NCI-H82 treated with DMSO at 0.1 percent for 48 hours (cell line): Measurements from ENCODE around the gene PNMA8C.
"Not testable (repeated sequence)": the region's sequence is repeated elsewhere in the genome, so short reads cannot be mapped to it uniquely, and the experiment has no call there.

Experiments used
- DNase-seq: peaks from one replicate; lab custom pipeline; 2025; ENCODE audit not compliant: unreplicated experiment; lab: John Stamatoyannopoulos, UW

The PNMA8C gene

DNA sequence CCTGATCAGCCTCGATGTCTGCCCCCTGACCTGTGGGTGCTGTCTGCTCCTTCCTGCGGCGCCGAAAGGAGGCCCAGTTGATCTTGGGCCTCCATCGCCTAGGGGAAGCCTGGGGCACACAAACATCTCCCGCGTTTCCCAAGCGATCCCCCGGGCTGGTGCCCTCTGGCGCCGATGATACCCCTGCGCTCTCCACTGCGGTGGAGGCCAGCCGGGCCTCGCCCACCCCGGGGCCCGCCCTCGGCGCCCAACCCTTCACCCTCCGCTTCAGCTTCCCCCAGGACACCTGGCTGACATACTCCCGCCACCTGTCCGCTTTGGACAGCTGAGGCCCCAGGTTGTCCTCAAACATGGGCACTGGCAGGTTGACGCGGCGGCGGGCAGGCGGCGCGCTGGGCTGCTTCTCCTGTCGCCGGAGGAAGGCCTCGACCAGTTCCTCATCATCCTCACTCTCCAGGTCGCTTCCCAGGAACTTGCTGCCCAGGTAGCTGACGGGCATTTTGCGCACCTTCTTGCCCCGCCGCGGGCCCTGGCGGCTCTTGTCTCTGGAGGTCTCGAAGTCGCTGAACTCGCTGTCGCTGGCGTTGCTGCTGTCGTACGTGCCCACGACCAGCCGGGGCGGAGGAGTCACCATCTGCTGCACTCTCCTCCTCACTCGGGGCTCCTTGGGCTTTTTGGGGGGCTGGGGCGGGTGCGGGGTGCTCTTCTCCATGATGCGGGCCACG lies 16.6 kb downstream of the PNMA8C start:
- DNase-seq = no peak

DNA sequence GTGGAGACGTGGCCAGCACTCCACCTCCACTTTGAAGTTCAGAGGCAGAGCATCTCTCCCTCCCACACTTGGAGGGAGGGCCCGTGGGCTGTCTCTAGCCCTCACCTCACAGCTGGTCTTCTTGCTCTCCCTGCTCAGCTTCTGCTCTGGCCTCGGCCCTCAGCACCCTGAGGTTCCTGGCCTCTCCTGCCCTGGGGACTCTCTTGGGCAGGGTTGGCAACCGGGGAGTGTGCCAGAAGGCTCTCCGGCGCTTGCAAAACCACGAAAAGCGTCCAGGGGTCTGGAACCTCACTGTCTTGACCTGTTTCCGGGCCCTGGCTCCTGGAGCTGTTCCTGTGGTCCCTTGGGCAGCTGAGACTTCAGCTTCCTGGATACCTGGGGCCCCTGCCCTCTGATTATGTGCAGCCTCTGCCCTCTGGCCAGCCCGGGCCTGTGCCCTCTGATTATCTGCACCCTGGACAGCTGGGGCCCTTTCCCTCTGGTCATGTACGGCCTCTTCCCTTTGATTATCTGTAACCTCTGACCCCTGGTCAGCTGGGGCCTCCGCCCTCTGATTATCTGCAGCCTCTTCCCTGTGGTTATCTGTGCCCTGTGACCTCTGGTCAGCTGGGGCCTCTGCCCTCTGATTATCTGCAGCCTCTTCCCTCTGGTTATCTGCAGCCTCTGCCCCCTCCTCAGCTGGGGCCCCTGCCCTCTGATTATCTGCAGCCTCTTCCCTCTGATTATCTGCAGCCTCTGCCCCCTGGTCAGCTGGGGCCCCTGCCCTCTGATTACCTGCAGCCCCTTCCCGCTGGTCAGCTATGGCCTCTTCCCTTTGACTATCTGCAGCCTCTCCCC lies 17.4 kb downstream of the PNMA8C start:
- DNase-seq = no peak

DNA sequence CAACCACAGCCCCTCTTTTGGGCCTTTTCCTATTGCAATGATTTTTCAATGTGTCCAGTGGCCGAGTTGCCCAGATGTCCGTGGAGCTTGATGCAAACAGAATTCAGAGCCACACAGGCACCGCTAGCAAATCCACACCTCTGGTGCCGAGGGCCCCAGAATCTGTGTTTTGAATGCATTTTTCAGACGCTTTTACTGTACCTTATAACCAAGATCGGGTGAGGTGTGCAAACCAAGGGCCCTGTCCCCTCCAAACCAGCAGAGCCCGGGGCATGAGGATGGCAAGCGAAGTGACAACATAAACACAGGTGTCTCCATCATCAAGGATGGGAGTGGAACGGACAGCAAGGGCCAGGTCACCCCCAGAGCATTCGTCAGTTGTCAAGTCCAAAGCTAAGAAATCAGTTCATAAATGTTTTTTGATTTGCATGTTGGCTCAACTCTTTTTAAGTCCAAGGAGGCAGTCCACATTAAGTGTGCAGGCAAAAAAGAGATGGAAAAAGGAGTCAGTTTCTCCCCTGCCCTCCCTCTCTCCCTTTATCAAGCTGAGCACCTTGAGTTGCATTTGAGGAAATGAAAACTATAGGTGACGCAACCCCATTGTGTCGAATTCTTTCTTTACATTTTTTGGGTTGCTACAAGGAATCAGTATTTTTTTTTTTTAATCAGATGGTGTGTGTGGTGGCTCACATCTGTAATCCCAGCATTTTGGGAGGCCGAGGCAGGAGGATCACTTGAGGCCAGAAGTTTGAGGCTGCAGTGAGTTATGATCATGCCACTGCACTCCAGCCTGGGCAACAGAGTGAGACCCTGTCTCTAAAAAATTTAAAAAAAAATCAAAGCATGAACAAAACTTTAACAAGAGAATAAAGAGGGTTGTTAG lies 18.3 kb downstream of the PNMA8C start:
- no peak for DNase-seq

DNA sequence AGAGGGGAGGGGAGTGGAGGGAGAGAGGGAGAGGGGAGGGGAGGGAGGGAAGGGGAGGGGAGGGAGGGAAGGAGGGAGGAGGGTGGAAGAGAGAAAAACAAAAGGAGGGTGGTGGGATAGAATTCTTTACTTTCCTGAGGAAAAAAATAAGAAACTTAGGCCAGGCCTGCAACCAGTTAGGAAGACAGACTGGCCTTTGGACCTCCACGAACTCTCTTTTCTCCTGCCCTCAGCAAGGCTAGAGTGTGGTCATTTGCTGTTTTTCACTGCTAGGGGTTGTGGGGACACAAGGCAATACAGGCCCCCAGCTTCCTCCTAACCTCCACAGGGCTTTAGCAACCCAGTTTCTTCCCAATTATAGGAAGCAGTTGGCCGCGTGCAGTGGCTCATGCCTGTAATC lies 19.5 kb downstream of the PNMA8C start:
- DNase-seq = no peak

DNA sequence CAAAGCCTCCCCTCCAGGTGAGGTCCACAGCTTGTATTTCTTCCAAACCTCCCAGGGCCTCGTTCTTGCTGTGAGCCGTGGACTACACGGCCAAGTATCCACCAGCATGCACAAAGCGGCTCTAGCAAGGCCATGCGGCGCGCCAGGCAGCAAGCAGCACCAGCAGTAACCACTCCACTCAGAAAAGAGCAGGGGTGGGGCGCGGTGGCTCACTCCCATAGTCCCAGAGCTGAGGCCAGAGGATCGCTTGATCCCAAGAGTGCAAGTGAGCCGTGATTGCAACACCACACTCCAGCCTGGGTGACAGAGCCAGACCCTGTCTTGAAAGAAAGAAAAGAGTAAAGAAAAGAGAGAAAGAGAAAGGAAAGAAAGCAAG lies 20.1 kb downstream of the PNMA8C start:
- DNase-seq = no peak

DNA sequence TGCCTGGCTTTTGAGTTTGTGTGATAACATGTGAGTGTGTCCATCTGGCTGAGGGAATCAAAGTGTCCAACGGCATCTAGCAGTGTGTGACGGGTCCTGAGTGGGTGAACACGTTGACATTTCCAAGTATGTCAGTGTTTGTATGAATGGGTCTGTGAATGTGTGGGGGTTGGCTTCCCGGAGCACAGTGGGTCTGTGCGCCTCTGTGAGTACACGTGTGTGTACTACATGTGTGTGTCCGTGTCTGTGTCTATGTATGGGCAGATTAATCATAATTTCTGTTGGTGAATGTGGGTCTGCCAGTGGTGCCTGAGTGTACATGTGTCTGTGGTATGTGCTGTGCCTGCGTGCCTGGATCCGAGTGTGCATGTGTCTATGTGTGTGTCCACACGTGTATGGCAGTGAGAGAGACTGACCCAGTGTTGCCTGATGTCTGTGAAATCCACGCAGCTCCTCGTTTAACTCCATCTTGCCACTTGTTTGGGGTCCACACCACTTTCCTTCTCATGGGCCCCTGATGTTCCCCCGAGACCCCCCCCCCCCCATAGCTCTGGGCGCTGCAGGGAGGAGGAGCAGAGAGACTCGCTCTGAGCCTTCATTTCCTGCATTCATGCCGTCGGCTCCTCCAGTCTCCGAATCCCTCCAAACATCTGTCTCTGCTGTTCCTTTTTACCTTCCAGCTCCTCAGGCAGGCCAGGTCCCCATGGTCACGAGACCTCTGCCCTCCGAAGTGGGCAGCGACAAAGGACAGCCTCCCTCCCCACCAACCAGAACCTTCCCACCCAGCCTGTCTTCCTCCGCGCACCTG lies 20.7 kb downstream of the PNMA8C start:
- no peak for DNase-seq

DNA sequence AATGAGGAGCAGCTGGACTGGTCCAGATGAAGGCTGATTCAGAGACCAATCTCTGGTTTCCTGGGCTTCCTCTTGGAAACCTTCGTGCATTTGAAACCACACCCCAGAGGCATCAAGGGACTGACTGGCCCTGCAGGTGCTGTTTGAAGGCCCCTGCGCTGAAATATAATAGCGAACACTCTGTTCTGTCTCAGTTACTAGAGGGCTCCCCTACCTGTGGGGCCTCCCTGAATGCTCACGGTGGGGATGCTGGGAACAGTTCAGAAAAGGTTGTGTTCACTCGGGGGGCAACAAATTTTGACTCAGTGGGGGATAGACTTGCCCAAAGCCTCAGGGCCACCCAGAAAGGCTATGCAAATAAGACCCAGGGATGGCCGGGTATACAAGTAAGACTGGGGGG lies 21.8 kb downstream of the PNMA8C start:
- no peak for DNase-seq

DNA sequence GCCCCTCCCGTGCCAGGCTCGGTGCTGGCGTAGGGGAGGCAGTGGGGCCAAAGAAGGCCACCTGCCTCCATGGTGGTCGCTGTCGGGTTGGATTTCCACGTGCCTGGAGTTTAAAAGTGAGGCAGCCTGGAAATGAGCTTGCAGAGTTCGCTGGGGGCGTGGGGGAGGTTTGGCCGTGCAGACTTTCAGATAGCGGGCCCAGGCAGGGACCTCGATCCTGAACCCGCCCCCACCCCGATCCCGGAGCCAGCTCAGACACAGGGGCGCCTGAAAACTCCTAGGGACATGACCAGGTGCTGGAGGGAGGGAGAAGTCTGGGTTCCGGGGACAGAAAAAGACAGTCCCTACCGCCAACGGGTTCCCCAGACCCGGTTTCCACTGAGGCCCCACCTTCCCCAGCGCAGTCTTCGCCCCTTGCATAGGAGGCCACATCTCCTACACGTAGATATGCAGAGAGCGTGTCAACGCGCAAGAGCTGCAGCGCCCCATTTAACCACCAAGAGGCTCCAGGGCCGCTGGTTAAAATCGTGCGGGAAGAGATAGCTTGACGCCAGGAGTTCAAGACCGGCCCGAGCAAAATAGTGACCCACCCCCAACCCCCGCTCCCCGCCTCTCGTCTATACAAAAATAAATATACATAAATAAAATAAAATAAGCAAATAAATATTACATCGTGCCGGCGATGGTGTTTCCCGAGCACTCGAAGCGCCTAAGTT lies 23.8 kb downstream of the PNMA8C start:
- DNase-seq = no peak

DNA sequence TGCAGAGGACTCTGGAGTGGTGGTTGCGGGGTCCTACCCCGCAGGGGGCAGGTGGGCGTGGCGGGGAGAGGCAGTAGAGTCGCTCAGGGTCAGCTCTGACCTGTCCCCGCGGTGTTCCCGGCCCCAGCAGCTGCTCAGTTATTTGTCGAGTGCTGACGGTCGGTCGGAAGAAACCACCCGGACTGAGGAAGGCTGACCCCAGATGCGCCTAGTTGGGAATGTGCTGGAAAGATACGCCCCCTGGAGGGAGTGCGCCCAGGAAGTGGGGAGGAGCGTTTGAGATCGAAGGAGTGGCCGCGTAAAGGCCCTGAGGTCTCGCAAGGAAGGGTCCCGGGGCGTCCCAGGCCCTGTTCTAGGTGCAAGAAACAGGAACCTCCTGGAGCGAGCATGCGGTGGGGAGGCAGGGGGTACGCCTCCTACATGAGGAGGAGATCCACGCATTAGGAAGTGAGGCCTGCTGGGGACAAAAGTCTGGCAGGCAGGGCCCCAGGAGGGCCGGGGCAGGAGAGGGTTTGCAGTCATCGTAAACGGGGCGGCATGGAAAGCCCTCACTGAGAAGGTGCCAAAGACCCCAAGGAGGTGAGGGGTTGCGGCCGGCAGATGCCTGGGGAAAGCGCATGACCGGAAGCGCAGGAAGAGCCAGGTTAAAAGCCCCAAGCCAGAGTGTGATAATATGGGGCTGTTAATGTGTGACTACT lies 24.5 kb downstream of the PNMA8C start:
- peak; percentile 64 for DNase-seq

DNA sequence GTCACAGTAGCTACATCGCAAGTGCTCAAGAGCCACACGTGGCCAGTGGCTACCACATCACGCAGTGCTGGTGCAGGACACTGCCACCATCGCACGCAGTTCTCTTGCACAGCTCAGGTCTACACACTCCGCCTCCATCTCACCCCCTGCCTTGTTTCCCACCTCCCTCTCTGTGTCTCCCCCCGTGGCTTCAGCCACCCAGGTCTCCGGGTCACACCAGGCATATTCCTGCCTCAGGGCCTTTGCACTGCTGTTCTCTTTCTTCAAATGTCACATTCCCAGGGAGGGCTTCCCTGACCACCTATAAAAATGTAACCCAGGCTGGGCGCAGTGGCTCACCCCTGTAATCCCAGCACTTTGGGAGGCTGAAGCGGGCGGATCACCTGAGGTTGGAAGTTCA lies 26.0 kb downstream of the PNMA8C start:
- no peak for DNase-seq

DNA sequence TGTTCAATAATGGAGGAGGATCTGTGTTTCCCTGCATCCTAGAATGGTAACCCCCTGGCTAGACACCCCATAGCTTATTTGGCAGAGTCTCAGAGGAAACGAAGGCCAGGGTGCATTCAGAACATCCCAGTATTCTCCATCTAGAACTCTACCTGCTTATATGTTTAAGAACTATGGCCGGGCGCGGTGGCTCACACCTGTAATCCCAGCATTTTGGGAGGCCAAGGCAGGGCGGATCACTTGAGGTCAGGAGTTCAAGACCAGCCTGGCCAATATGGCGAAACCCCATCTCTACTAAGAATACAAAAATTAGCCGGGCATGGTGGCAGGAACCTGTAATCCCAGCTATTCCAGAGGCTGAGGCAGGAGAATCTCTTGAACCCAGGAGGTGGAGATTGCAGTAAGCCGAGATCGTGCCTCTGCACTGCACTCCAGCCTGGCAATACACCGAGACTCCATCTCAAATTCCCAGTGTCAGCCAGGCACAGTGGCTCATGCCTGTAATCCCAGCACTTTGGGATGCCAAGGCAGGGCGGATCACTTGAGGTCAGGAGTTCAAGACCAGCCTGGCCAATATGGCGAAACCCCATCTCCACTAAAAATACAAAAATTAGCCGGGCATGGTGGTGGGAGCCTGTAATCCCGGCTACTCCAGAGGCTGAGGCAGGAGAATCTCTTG lies 30.8 kb downstream of the PNMA8C start:
- not testable (repeated sequence) for DNase-seq

DNA sequence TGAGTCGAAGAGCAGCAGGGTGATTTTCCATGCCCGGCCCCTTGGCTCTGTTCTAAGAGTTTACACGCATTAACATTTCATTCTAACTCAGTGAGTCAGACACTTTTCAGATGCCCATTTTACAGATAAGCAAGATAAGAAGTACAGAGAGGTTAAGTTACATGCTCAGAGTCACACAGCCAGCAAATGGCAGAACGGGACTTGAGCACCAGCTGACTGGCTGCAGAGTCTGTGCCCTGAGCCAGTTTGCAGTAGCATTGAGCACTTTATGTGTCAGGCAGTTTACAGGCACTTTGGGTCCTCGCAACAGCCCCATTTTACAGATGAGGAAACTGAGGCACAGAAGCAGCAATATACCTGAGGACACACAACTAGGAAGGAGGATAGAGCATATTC lies 34.3 kb downstream of the PNMA8C start:
- no peak for DNase-seq

DNA sequence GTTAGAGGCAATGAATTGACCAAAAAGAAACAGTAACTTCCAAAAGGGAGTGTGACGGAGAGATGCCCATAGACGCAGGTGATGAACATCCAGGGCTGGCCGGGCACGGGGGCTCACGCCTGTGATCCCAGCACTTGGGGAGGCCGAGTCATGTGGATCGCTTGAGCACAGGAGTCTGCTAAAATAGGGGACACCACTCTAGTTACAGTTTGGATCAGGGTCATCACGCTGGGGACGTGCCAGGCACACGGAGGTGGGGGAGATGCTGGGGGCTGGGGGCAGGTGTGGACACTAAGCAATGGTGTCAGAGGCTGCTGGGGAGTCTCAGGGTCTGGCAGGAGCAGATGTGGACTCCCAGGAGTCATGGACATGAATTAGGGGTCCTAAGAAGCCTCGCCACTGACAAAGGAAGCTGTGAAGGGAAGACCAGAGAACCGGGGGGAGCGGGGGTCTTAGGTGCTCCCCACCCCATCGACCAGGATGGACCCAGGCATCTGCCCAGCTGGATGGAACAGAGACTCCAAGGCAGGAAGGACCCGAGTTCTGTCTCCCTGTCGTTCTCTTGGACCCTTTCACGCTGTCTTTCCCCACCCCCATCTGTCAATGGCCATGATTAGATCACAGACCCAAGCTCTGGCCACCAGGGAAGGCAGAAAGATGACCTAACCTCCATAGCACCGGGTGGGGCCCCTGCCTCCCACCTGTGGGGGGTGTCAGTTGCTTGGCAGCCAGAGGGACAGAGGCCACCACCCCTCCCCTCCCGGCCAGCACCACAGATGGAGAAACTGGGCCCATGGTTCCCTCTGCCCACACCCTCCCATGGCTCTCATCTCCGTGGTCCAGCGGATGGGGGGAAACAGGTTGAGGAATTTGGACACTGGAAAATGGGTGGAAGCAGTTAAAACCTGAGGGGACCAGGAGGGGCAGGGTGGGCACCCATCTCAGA lies 35.0 kb downstream of the PNMA8C start:
- no peak for DNase-seq

DNA sequence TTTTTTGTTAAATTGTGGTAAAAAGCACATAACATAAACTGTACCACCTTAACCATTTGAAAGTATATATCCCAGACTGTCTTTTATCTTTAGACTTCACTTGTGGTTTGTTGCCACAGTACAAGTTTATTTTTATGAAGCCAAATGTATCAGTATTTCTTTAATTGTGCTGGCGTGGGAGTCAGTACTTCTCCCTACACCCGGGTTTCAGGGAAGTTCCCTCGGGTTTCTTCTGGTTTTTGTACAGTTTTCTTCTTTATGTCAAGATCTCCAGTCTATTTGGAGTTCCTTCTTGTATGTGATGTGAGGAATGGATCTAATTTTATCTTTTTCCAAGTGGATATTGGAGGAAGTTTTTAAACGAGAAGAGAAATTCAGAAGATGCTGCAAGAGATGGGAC lies 35.9 kb downstream of the PNMA8C start:
- no peak for DNase-seq

DNA sequence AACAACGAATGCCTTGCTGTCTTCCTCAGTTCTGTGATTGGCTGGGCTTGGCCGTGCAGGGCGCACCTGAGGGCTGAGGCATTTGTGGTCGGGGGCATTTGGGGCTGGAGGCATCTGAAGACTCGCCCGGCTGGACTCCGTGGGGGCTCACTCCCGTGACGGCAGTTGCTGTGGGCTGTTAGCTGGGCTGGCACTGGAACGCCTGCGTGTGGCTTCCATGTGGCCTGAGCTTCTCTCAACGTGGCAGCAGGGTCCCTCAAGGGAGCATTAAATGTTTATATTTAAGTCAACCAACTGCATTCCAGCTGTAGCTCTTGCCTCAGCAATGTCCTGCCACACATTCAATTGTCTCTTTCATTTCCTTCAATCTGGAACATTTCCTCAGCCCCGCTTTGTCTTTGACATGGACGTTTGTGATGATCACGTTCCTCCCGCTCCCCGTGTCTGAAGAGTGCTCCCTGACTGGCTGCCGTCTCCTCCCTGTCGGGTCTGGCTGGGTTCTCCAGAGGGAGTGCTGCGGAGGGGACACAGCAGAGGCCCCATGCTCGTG lies 36.4 kb downstream of the PNMA8C start:
- no peak for DNase-seq

DNA sequence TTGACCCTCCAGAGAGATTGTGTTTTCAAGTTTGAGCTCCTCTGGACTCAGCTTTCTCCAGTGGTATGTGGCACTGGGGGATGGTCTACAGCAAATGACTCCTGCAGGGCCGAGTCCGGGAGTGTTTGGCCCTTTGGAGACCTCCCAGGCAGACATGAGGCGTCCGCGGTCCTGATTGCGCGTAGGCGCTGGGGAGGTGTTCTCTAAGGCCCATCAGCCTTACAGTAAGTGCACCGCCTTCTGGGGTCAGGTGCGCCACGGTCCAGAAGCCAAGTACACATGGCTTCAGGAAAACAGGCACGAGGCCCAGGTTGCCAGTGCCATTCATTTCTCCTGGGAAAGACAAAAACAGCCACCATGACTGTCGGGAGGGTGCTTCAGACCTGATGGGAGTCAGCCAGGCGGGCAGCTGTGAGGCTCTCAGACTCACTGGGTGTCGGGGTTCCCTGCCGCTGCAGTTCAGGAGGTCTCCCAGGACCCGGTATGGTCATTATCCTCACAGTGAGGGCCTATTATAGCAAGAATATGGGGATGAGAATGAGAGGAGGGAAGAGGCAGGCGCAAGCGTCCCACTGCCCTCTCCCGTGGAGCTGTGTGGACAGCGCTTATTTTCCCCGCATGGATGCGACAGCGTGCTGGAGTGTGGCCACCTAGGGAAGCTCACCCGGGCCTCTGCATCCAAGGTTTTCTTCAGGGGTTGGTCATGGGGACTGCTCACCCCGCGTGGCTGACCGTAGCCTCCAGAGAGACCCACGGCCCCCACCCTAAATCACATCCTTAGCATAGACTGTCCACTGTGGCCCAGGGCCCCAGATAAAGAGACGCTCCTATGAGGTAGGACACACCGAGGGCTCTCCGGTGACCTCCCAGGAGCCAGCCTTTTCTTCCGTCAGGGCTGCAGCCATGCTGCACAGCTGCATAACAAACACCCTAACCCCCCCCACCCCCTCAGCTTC lies 37.2 kb downstream of the PNMA8C start:
- DNase-seq = no peak
